ENCODE data around the gene NRG2.

DNA sequence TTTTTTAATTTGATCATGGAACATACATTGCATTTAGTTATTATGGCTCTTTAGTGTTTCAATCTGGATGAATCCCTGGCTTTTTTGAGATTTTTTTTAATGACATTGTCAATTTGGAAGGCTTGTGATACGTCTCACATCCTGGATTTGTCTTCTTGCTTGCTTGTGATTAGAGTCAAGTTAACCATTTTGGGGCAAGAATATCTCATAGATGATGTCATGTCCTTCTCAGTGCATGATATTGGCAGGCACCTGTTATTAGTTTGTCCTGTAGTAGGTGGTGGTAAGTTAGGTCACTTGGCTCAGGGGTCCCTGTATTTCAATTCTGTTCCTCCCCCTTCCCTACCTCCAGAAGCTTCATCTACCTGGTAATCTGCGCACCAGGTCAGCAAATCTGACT is 244.2 kb downstream of the NRG2 start:
- TF ChIP-seq EZH2 (IDR thresholded peaks at IDR 0.05; ENCODE audit: insufficient read depth, poor library complexity, severe bottlenecking) (no peak), EZH2phosphoT487 (IDR thresholded peaks at IDR 0.05; ENCODE audit: insufficient read depth, low read depth) (no peak)
